MCF 10A (cell line): Measurements from ENCODE around the gene SPRED2. TPM values are rescaled to one million over a fixed set of nuclear protein-coding genes. Genes with fewer than 3 reads are reported as not detected.

Source experiments
- BruUV-seq: library from RNA; stranded (reverse); fragments of 400-500 nt; replicated peaks from 2 replicates; lab custom pipeline; 2021; lab: Mats Ljungman, UMichigan
- CTCF ChIA-PET: fragments of 300-600 bp; sonication (Branson Sonifier 250); formaldehyde crosslinking; extraction: SDS; loops from one replicate; lab custom pipeline; 2021; ENCODE audit warnings: antibody characterized with exemption, inconsistent platforms; lab: Yijun Ruan, JAX
- POLR2A ChIA-PET: fragments of 300-600, 350-650 bp; sonication (Branson Sonifier 250); formaldehyde crosslinking; extraction: SDS; loops from one replicate; lab custom pipeline; 2020; ENCODE audit warnings: antibody characterized with exemption, inconsistent platforms; lab: Yijun Ruan, JAX
- DNase-seq: peaks from one replicate; pipeline ENCODE4 v3.0.0-alpha.2; 2018; ENCODE audit not compliant: unreplicated experiment
- H3K27ac Mint-ChIP-seq: one replicate; pipeline ENCODE4 v1.8.0; 2022; ENCODE audit warnings: mild to moderate bottlenecking, low read depth, mixed read lengths; ENCODE audit not compliant: unreplicated experiment
- H3K27me3 Mint-ChIP-seq: one replicate; pipeline ENCODE4 v1.8.0; 2022; ENCODE audit warnings: mixed read lengths; ENCODE audit not compliant: insufficient read depth, unreplicated experiment
- H3K36me3 Mint-ChIP-seq: one replicate; pipeline ENCODE4 v1.8.0; 2022; ENCODE audit warnings: mild to moderate bottlenecking, moderate library complexity, mixed read lengths; ENCODE audit not compliant: insufficient read depth, unreplicated experiment
- H3K4me1 Mint-ChIP-seq: one replicate; pipeline ENCODE4 v1.8.0; 2022; ENCODE audit warnings: mixed read lengths; ENCODE audit not compliant: insufficient read depth, unreplicated experiment
- H3K4me3 Mint-ChIP-seq: one replicate; pipeline ENCODE4 v1.8.0; 2022; ENCODE audit warnings: mild to moderate bottlenecking, moderate library complexity, mixed read lengths; ENCODE audit not compliant: unreplicated experiment
- H3K9me3 Mint-ChIP-seq: one replicate; pipeline ENCODE4 v1.8.0; 2022; ENCODE audit warnings: mixed read lengths; ENCODE audit not compliant: unreplicated experiment
- CTCF ChIP-seq: fragments of 200-600 bp; IDR thresholded peaks from one replicate; pipeline ENCODE4 v1.8.0; 2022; ENCODE audit warnings: antibody characterized with exemption, mild to moderate bottlenecking; ENCODE audit not compliant: unreplicated experiment
- intact Hi-C: fragments of 100-400 bp; cut with micrococcal nuclease; formaldehyde crosslinking; loops from 2 replicates; pipeline ENCODE4 v1.14.1; 2022
- total RNA-seq: library from RNA; stranded (reverse); gene quantifications from 2 replicates; pipeline ENCODE4 v1.2.3, GENCODE V29; 2022

Gene SPRED2
- total RNA-seq, 1 experiment from 2014 or later = 38.6 TPM

DNA sequence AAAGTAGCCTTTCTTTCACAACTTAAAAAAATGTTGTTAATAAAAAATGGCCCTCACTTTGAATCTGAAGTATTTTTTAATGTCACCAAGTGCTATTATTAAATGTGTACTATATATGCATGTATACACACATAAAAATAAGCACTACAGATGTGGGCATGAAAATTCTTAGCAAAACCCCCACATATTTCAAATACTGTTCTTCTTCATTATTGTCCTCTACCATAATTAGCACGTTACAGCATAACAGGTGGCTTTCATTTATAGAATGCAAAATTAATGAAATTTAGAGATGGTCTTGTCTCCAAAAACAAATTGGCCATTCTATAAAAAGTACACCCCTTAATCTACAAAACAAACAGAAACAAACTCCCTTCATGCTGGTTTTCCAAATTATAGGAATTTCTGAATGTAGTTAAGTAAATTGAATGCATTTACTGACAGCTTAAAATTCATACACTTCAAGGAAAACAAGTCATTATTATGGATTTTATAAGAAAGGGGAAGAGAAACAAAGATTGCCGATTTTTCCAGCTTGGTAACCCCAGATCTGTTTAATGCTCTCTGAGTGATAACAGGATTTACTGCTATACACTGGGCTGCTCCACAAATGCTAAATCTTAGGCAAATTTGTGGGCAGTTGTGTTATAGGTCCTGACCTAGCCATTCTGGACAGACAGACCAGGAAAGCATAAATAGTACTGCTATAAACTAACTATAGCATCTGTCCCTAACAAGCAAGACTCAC, 67.2 kb downstream of the SPRED2 start:
- CTCF ChIA-PET = interaction anchor here (0.6 to 1.3 kb wide), 5 partner anchors 13 to 82 kb away, joined by 3 to 4 read pairs (median 3); no protein-coding TSS in a partner anchor
- no peaks in the 10 kb centered on the region for H3K27me3 Mint-ChIP-seq
- no TSS peak for BruUV-seq
- intact Hi-C loops = no loop called here
- TF ChIP-seq CTCF = no peak
- peaks cover 54% of the 10 kb centered on the region for H3K4me1 Mint-ChIP-seq
- POLR2A ChIA-PET = interaction anchor here (0.6 to 5.4 kb wide), 14 partner anchors 7 to 1817 kb away, joined by 3 to 67 read pairs (median 14); no protein-coding TSS in a partner anchor
- no peak overlapping the region for H3K4me3 Mint-ChIP-seq
- H3K27ac Mint-ChIP-seq = peak overlapping the region; percentile 73
- no peaks in the 10 kb centered on the region for H3K36me3 Mint-ChIP-seq
- H3K9me3 Mint-ChIP-seq = no peaks in the 10 kb centered on the region
- no peak for DNase-seq

DNA sequence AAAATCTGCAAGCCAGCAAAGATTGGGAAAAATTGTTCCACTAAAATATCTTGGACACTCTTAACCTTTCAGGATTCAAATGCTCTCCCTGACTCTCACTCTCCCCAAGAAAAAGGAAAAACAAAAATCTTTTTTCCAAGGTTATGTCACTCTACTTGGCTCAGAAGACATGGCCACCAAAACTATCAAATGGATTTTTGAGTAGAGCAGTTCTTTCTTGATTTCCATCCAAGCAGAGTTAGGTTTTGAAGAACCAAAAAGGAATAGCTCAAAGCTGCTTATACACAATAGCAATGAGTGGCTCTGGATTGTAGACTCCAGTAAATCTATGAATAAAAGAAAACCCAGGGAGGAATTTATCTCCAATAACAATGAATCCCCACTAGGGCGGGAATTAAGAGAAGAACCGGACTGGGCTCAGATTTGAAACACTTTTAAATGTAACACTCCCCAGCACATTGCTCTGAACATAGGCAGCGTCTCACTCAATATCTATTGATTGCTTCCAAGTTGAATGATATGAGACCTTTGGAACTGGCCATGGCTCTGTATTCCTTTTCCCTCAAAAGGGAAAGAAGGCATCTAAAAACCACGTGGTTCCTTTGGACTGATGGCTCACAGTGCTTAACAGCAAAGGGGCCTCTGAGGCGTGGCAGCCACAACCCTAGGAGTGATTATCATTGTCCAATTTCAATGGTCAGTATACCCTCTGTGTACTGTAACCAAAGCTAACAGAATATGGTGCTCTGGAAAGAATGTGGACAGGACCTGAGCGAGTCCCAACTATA, 68.3 kb downstream of the SPRED2 start:
- no peak for TF ChIP-seq CTCF
- H3K4me1 Mint-ChIP-seq = peaks cover 48% of the 10 kb centered on the region
- no TSS peak for BruUV-seq
- H3K4me3 Mint-ChIP-seq = no peak overlapping the region
- no peaks in the 10 kb centered on the region for H3K36me3 Mint-ChIP-seq
- no peaks in the 10 kb centered on the region for H3K9me3 Mint-ChIP-seq
- POLR2A ChIA-PET = interaction anchor here (0.7 to 5.4 kb wide), 6 partner anchors 10 to 1818 kb away, joined by 3 to 51 read pairs (median 26); no protein-coding TSS in a partner anchor
- intact Hi-C loops = no loop called here
- no peaks in the 10 kb centered on the region for H3K27me3 Mint-ChIP-seq
- DNase-seq = no peak
- CTCF ChIA-PET = interaction anchor here (0.6 to 1.3 kb wide), 5 partner anchors 12 to 44 kb away, joined by 3 to 4 read pairs (median 3); no protein-coding TSS in a partner anchor
- H3K27ac Mint-ChIP-seq = no peak overlapping the region

GRCh38 chr2:65361623-65362022, 70.8 kb downstream of the SPRED2 start:
- H3K36me3 Mint-ChIP-seq = no peaks in the 10 kb centered on the region
- H3K27ac Mint-ChIP-seq = peak overlapping the region; percentile 46
- intact Hi-C loops = no loop called here
- POLR2A ChIA-PET = interaction anchor here (0.7 to 1.8 kb wide), 3 partner anchors 11 to 205 kb away, joined by 3 to 4 read pairs (median 4); no protein-coding TSS in a partner anchor
- BruUV-seq = no TSS peak
- no peak for DNase-seq
- no peaks in the 10 kb centered on the region for H3K27me3 Mint-ChIP-seq
- H3K9me3 Mint-ChIP-seq = no peaks in the 10 kb centered on the region
- no peak for TF ChIP-seq CTCF
- peaks cover 44% of the 10 kb centered on the region for H3K4me1 Mint-ChIP-seq
- H3K4me3 Mint-ChIP-seq = no peak overlapping the region
- CTCF ChIA-PET = no interaction called here

DNA sequence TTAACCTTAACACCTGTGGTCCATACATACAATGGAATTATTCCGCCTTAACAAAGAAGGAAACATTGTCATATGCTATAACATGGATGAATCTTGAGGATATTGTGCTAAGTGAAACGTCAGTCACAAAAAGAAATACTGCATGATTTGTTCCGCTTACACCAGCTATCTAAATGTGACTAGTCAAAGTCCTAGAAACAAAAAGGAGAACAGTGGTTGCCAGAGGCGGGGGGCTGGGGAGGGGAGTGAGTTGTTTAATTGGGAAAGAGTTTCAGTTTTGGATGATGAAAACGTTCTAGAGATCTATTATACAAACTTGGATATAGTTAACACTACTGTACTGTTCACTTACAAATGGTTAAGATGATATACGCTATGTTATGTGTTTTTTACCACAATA, 72.0 kb downstream of the SPRED2 start:
- H3K27ac Mint-ChIP-seq = no peak overlapping the region
- no TSS peak for BruUV-seq
- ChIA-PET CTCF (interaction anchor here (1.1 kb wide), 1 partner anchor 64 kb away, joined by 3 read pairs; no protein-coding TSS in a partner anchor), POLR2A (interaction anchor here (0.6 to 1.8 kb wide), 4 partner anchors 10 to 206 kb away, joined by 3 to 4 read pairs (median 4); no protein-coding TSS in a partner anchor)
- H3K4me1 Mint-ChIP-seq = peaks cover 32% of the 10 kb centered on the region
- TF ChIP-seq CTCF = no peak
- intact Hi-C loops = no loop called here
- H3K36me3 Mint-ChIP-seq = peaks cover 1% of the 10 kb centered on the region
- H3K9me3 Mint-ChIP-seq = no peaks in the 10 kb centered on the region
- H3K27me3 Mint-ChIP-seq = no peaks in the 10 kb centered on the region
- no peak for DNase-seq
- H3K4me3 Mint-ChIP-seq = no peak overlapping the region
